HepG2 (cell line): Measurements from ENCODE around the gene GLE1. TPM values are rescaled to one million over a fixed set of nuclear protein-coding genes. Genes with fewer than 3 reads are reported as not detected.

Experiments
- AGO2 ChIP-seq: fragments of 200-400 bp; formaldehyde crosslinking; optimal IDR thresholded peaks from 2 replicates; pipeline ENCODE3; 2017; ENCODE audit warnings: mild to moderate bottlenecking, low read depth, low read length, moderate library complexity
- DMTF1 ChIP-seq: sonication (generic); formaldehyde crosslinking; IDR thresholded peaks from 2 replicates; pipeline ENCODE4 v1.4.0; 2020; ENCODE audit warnings: mild to moderate bottlenecking, missing genetic modification reagents
- E2F2 ChIP-seq: sonication (generic); formaldehyde crosslinking; IDR thresholded peaks from 2 replicates; pipeline ENCODE4 v1.4.0; 2020; ENCODE audit warnings: missing genetic modification reagents, borderline replicate concordance
- ELF1 ChIP-seq: sonication (generic); formaldehyde crosslinking; IDR thresholded peaks from 2 replicates; pipeline ENCODE4 v1.4.0; 2020; ENCODE audit warnings: missing genetic modification reagents
- GATAD2A ChIP-seq: IDR thresholded peaks from 2 replicates; pipeline ENCODE4 v1.6.1; 2016
- ISL2 ChIP-seq: sonication (generic); formaldehyde crosslinking; IDR thresholded peaks from 2 replicates; pipeline ENCODE4 v1.5.0; 2020; ENCODE audit warnings: missing genetic modification reagents
- MAFF ChIP-seq: IDR thresholded peaks from 2 replicates; pipeline ENCODE4 v1.6.1; 2011; ENCODE audit warnings: low read depth, low read length, improper control_type of control experiment
- MAZ ChIP-seq, 2 experiments: sonication (generic) in 1 of 2; formaldehyde crosslinking in 1 of 2; IDR thresholded peaks; 2 replicates each; pipeline versions ENCODE4 v1.5.0 to v1.6.1; 2012 to 2020; ENCODE audit warnings: low read depth in 2 of 2, mild to moderate bottlenecking in 2 of 2, borderline replicate concordance in 1 of 2, improper control_type of control experiment in 1 of 2, low read length in 1 of 2, missing genetic modification reagents in 1 of 2, moderate library complexity in 1 of 2
- MXD1 ChIP-seq: sonication (generic); formaldehyde crosslinking; IDR thresholded peaks from 2 replicates; pipeline ENCODE4 v1.4.0; 2020; ENCODE audit warnings: mild to moderate bottlenecking, missing genetic modification reagents
- NFYC ChIP-seq: IDR thresholded peaks from 2 replicates; pipeline ENCODE4 v1.6.1; 2016; ENCODE audit warnings: missing genetic modification reagents, missing compliant biosample characterization
- SP2 ChIP-seq: sonication (generic); formaldehyde crosslinking; IDR thresholded peaks from 2 replicates; pipeline ENCODE4 v1.5.1; 2020; ENCODE audit warnings: mild to moderate bottlenecking, missing genetic modification reagents
- SRF ChIP-seq: IDR thresholded peaks from 2 replicates; pipeline ENCODE4 v1.6.1; 2011; ENCODE audit warnings: mild to moderate bottlenecking, low read depth, low read length, moderate library complexity
- TAF15 ChIP-seq: fragments of 200-400 bp; formaldehyde crosslinking; IDR thresholded peaks from one replicate; pipeline ENCODE4 v1.6.1; 2018; ENCODE audit warnings: mild to moderate bottlenecking, low read depth, low read length; ENCODE audit not compliant: poor library complexity, severe bottlenecking
- ZBTB7A ChIP-seq: sonication (generic); formaldehyde crosslinking; IDR thresholded peaks from 2 replicates; pipeline ENCODE4 v1.8.0; 2022; ENCODE audit warnings: mild to moderate bottlenecking, missing genetic modification reagents
- ZIK1 ChIP-seq: sonication (generic); formaldehyde crosslinking; IDR thresholded peaks from 2 replicates; pipeline ENCODE4 v1.5.0; 2020; ENCODE audit warnings: mild to moderate bottlenecking, low read depth, missing genetic modification reagents, borderline replicate concordance
- ZNF205 ChIP-seq: IDR thresholded peaks from 2 replicates; pipeline ENCODE4 v1.6.1; 2018; ENCODE audit warnings: missing biosample characterization, missing genetic modification reagents
- ZNF543 ChIP-seq: sonication (generic); formaldehyde crosslinking; IDR thresholded peaks from 2 replicates; pipeline ENCODE4 v1.4.0; 2020; ENCODE audit warnings: mild to moderate bottlenecking, missing genetic modification reagents
- ZNF782 ChIP-seq: sonication (generic); formaldehyde crosslinking; IDR thresholded peaks from 2 replicates; pipeline ENCODE4 v1.4.0; 2020; ENCODE audit warnings: missing genetic modification reagents, mild to moderate bottlenecking, borderline replicate concordance
- polyA plus RNA-seq, 8 experiments: library from polyadenylated mRNA; depleted of rRNA in 3 of 8; stranded (reverse) in 7 of 8; unstranded in 1 of 8; fragments of >200 nt; fragmentation: Illumina TruSeq in 4 of 8; extraction: Trizol in 4 of 8; gene quantifications; 2 replicates each; pipeline versions ENCODE4 v1.2.1 to v1.2.3, GENCODE V29; 2011 to 2016; ENCODE audit warnings: low read depth in 4 of 8, missing spikeins in 1 of 8, mixed read lengths in 1 of 8; ENCODE audit not compliant: insufficient read depth in 1 of 8
- total RNA-seq, 5 experiments: library from RNA; depleted of rRNA; stranded (reverse); fragments of >200 nt; fragmentation: Illumina TruSeq; extraction: Trizol; gene quantifications; 2 replicates each; pipeline ENCODE4 v1.2.3, GENCODE V29; 2016; ENCODE audit warnings: low read depth in 1 of 5
- TF ChIP-seq, protein P1 (sequence below): sonication (generic); formaldehyde crosslinking; IDR thresholded peaks from 2 replicates; pipeline ENCODE4 v1.4.0; 2020; ENCODE audit warnings: mild to moderate bottlenecking, missing genetic modification reagents
- TF ChIP-seq, protein P2 (sequence below): sonication (generic); formaldehyde crosslinking; IDR thresholded peaks from 2 replicates; pipeline ENCODE4 v1.9.0; 2021; ENCODE audit warnings: missing genetic modification reagents, borderline replicate concordance
- TF ChIP-seq, protein P3 (sequence below): sonication (generic); formaldehyde crosslinking; IDR thresholded peaks from 2 replicates; pipeline ENCODE4 v1.8.1; 2023; ENCODE audit warnings: mild to moderate bottlenecking, moderate library complexity, missing genetic modification reagents

GLE1 gene
- total and polyA plus RNA-seq, 2 of the 13 experiments (the other 11 are each of a cell fraction or from before 2014, with no cell fraction given) = 14.7 to 28.8 TPM

GRCh38 chr9:128455849-128456612 lies 48.5 kb upstream of the GLE1 start, which contains the start of gene ODF2 (continued):
- 0 out of 2 replicates have a peak, but pooled peaks have one; percentile 38 for TF ChIP-seq DMTF1 (CRISPR knock-in tag)
- TF ChIP-seq ZNF782 (CRISPR knock-in tag) = 0 out of 2 replicates have a peak, but pooled peaks have one; percentile 2
- peak; percentile 96 for TF ChIP-seq ELF1 (CRISPR knock-in tag)
- peak; percentile 33; the same call in 1 of the 2 replicates for TF ChIP-seq ZNF543
- peak; percentile 62; the same call in 1 of the 2 replicates for TF ChIP-seq MAZ (IDR thresholded peaks at IDR 0.05; ENCODE audit: borderline replicate concordance, low read depth, low read length)
- TF ChIP-seq MAZ (CRISPR knock-in tag; IDR thresholded peaks at IDR 0.05; ENCODE audit: low read depth) = peak; percentile 56
- TF ChIP-seq MAFF = no peak
- TF ChIP-seq, protein P1, sequence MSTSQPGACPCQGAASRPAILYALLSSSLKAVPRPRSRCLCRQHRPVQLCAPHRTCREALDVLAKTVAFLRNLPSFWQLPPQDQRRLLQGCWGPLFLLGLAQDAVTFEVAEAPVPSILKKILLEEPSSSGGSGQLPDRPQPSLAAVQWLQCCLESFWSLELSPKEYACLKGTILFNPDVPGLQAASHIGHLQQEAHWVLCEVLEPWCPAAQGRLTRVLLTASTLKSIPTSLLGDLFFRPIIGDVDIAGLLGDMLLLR (CRISPR knock-in tag) = no peak; the same call in 1 of the 2 replicates
- TF ChIP-seq ISL2 = 0 out of 2 replicates have a peak, but pooled peaks have one; percentile 26
- peak; percentile 22; the same call in 1 of the 2 replicates for TF ChIP-seq SRF
- TF ChIP-seq ZNF205 = no peak
- TF ChIP-seq SP2 (CRISPR knock-in tag) = peak; percentile 54
- peak; percentile 61; the same call in 1 of the 2 replicates for TF ChIP-seq MXD1 (CRISPR knock-in tag)
- peak; percentile 34; the same call in 1 of the 2 replicates for TF ChIP-seq GATAD2A (CRISPR knock-in tag)
- peak; percentile 85 for TF ChIP-seq NFYC
- 0 out of 2 replicates have a peak, but pooled peaks have one; percentile 41 for TF ChIP-seq ZBTB7A (CRISPR knock-in tag)
- TF ChIP-seq AGO2 = peak; percentile 35
- TF ChIP-seq, protein P2, sequence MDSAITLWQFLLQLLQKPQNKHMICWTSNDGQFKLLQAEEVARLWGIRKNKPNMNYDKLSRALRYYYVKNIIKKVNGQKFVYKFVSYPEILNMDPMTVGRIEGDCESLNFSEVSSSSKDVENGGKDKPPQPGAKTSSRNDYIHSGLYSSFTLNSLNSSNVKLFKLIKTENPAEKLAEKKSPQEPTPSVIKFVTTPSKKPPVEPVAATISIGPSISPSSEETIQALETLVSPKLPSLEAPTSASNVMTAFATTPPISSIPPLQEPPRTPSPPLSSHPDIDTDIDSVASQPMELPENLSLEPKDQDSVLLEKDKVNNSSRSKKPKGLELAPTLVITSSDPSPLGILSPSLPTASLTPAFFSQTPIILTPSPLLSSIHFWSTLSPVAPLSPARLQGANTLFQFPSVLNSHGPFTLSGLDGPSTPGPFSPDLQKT (CRISPR knock-in tag) = peak; percentile 59; the same call in 1 of the 2 replicates
- no peak for TF ChIP-seq ZIK1 (CRISPR knock-in tag)
- 0 out of 2 replicates have a peak, but pooled peaks have one; percentile 33 for TF ChIP-seq E2F2 (CRISPR knock-in tag)
- TF ChIP-seq, protein P3, sequence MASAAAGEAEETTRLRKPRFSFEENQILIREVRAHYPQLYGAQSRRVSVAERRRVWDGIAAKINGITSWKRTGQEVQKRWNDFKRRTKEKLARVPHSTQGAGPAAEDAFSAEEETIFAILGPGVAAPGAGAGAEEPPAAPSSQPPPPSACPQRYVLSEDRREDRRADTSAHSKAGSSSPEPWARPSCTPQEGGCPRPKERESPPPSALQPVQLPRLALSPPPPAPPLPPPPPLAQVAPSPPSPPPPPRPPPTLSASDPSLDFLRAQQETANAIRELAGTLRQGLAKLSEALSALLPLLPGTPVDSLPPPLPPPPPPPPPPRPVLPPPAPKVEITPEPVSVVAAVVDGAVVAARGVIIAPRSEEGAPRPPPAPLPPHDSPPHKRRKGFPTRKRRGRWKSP (CRISPR knock-in tag) = 0 out of 2 replicates have a peak, but pooled peaks have one; percentile 42
- TF ChIP-seq TAF15 = no peak
